Fibroblast of skin of right biceps (primary cell): ENCODE results near the gene STX17.
"Not testable (repeated sequence)": the region's sequence is repeated elsewhere in the genome, so short reads cannot be mapped to it uniquely, and the experiment has no call there.

Experiments used
- DNase-seq: peaks from one replicate; pipeline ENCODE4 v3.0.0-alpha.2; 2013

STX17 gene

DNA sequence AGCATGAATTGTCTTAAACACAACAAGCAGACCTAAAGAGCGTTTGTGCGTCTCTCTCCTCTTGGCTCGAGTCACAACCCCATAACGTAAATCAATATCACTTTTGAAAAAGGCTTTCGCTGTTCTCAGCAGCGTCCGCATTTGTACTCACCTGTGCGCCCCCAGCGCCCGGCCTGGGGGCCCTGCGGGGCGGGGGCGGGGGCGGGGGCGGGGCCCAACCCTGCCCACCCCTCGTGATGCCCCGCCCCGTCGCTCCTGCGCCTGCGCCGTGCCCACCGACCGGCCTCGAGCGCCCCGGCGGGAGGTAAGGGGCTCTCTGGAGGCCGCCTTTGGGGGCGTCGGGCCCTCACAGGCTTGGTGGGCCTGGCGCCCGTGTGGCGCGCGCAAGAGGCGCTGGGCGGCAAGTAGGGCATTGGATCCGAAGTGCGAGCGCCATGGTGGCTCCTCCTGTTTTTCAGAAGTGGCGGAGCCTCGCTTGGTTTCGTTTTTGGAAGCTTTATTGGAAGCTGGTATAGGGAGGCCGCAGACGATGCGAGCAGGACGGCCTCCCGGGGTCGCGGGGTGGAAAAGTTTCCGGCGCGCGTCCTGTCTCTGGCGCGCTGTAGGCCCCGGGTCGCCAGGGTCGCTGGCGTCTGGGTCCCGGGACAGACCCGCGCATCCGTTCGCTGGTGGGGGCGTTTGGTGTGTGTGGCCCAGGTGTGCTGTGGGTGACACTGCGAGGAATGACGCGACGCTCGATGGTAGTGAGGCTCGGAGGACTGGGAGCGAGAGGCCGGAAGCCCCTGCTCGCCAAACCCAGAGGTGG, at the start of gene STX17:
TSS of gene STX17 (plus strand) at position 252 of the 805 bp plus-strand sequence. CDS start 8,586 bp downstream, outside the sequence.
- peak; percentile 76 for DNase-seq

DNA sequence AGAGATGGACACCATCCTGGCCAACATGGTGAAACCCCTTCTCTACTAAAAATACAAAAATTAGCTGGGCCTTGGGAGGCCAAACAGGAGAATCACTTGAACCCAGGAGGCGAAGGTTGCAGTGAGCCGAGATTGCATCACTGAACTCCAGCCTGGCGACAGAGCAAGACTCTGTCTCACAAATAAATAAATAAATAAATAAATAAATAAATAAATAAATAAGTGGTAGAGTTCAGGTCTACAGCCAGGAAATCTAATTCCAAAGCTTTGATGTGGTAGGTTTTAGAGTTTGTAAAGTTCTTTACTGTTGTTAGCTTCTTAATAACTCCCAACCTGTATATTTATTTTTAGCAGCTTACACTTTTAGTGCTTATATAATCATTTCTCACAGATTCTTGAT, 48.9 kb upstream of the STX17 start:
- not testable (repeated sequence) for DNase-seq

DNA sequence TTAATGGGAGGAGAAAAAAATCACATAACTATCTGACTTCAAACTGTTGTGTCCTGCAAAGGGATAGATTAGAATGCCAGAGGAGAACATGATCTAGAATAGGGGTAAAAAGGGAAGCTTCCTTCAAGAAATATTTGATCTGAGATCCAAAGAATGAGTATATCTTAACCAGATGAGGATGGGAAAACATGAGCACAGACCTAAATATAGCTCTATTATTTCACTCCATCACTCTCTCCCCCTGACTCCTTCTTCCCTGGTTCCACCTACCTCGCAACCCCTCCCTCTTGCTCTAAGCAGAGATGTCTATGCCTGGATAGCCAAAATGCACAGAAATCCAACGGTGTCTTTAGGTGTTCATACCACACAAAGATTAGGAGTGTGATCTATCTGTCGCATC, 48.4 kb upstream of the STX17 start:
- no peak for DNase-seq

DNA sequence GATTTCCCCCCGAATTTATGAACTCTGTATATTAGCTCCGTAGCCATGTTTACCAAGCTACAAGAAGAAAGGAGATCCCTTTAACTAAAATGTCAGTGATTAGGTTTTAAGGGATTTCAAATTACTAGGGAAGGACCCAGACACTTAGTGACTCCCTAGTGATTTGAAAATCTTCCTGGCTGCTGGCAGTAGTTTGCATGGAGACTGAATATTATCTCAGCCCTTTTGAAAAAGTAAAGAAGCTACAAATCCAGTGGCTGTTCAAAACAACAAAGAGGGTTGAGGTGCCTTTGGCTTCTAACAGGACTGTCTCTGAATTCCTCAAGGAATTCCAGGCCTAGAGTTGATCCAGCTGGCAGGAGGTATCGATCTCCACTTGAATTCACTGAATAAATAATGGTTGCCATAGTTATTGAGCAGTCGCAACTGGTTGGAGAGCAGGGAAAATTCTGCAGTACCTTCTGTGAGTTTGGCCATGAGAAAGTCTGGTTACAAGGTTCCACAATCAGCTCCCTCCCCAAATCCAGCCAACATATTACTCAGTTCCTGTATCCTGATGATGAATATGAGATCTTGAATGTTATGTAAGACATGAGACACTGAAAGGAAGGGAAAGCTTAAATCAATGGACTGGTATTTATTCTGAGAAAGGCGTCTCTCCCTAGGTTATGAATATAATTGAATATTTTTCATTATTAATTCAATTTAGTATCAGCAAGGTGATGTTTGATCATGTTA, 47.0 kb upstream of the STX17 start:
- DNase-seq, result peak; percentile 26

DNA sequence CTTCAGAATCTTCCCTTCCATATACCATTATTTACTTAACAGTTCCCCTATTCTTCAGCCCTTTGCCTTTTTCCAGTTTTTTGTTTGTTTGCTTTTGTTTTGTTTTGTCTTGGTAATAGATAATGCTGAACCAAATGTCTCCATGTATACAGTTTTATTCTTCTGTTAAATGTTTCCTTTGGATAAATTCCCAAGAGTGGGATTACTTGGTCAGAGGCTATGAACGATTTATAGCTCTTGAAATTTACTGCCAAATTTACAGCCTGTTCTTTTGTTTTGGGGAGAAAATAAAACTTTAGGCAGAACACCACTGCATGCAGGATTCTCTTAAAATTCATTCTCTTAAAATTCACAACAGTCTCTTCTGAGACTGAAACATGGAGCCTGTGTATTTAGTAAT, 46.2 kb upstream of the STX17 start:
- no peak for DNase-seq

DNA sequence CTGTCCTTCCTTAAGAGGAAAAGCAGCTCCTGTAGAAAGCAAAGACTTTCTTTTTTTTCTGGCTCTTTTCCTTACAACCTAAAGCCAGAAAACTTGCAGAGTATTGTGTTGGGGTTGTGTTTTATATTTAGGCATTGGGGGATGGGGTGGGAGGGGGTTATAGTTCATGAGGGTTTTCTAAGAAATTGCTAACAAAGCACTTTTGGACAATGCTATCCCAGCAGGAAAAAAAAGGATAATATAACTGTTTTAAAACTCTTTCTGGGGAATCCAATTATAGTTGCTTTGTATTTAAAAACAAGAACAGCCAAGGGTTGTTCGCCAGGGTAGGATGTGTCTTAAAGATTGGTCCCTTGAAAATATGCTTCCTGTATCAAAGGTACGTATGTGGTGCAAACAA, 42.5 kb upstream of the STX17 start:
- DNase-seq, result no peak

DNA sequence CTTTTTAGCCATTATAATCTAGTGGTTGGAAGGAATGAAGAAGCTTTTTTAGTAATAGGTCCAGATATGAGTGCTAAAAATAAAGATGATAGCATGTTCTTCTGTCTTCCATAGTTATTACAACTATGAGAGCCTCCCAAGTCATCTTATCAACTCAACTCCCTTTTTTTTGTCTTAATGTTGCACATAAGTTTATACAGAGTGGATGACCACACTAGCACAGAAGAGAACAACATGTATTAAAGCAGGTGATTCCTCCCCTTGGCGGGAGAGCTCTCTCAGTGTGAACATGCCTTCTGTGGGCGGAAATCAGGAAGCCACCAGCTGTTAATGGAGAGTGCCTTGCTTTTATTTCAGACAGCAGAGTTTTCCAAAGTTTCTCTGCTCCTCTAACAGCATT, 40.1 kb upstream of the STX17 start:
- no peak for DNase-seq

DNA sequence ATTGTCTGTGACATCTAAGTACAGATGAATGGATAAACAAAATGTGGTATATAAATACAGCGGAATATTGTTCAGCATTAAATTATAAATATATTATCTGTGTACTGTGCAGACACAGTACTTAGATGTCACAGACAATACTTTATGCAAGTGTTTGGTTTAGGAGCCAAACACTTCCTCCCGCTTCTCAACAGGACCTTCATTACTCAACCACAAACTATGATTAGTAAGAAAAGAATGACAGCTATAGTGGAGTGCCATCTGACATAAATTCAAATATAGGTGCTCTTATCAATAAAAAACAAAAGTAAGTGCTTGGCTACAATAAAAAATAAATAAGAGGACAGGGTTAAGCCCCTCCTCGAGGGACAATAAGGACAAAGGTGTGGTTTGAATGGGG, 38.9 kb upstream of the STX17 start:
- DNase-seq, result peak; percentile 37

DNA sequence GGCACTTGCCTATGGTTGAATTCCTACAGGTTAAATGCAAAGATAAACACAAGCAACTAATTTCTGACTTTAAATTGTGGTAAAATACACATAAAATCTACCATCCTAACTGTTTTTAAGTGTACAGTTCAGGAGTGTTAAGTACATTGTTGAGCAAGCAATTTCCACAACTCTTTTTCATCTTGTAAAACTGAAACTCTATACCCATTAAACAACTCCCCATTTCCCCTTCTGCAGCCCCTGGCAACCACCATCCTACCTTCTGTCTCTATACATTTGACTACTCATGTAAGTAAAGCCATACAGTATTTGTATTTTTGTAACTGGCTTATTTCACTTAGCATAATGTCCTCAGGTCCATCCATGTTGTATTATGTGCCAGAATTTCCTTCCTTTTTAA, 38.5 kb upstream of the STX17 start:
- DNase-seq, result no peak

DNA sequence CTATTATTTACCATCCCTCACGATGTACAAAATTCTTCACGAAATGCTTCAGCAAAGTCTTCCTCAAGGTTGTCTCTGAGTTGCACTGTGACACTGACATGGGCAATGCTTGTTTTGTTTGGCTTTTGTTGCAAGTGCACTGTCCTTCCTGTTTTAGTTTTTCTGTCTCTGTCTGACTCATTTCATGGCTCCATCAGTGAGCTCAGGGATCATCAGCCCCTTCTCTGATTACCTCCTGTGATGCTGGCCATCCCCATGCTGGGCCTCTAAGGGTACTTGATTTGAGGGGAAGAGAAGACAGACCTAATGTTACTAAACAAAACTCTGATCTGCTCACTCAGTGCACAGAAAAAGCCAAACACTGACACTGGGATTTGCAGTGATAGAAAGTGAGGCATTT, 37.6 kb upstream of the STX17 start:
- peak; percentile 45 for DNase-seq

DNA sequence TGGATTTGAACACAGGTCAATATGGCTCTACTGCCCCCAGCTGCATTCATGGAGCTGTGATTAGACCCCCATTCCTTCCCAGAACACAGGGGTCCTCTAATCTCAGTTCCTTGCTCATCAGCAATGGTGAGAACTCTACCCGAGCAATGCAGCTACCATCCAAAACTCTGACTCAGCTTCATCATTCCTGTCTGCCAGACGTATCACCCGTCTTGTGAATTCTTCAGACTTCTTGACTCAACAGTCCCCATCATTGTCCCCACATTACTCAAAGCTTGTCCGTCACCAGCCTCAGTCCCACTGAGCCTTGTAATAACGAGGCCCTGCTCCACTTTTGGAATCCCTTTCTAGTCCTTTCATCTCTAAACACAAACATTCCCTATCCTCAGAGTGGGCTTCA, 36.3 kb upstream of the STX17 start:
- DNase-seq, result peak; percentile 79

DNA sequence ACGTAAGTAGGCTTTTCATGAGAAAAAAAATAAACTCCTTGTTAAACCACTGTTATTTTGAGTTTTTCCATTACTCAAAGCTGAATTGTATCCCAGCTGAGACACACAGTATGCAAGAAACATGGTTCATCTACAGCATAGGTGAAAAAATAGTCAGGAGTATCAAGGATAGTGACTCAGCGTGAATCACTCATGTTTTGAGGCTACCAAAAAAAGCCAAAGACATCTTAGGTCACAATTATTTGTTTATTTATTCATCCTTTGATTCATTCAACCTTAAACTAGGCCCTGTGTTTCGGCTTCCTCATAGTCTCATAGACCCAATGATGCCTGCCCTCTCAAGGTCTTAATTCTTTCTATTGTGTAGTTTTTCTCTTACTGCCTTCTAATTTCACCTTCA, 32.9 kb upstream of the STX17 start:
- DNase-seq, result peak; percentile 78

DNA sequence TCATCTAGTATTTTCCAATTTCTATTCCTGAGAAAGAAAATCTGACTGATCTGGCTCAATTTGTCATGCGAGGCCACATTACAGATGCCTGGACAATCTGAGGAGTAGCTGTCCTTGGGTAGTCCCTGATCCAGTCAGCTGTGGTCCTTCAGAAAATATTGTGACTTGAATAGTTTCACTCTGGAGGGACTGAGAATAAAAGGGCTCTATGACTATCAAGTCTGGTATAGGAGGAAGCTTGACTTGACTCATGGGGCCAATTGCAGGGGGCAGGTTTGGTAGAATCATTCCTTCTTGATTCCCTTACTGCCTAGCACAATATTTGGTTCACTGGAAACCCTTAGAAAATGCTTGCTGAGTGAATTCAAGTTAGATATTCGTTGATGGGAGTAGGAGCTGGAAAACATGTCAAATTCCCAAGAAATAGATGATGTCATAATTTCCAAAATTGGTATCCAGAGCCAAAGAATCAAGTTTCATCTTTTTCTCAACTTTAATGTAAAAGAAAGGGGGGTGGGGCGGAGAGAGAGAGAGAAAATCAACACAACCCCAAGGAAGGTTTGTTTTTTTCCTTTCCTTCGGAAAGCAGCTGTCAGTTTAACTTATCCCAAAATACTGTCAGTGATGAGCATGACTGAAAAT, 32.4 kb upstream of the STX17 start:
- peak; percentile 25 for DNase-seq

DNA sequence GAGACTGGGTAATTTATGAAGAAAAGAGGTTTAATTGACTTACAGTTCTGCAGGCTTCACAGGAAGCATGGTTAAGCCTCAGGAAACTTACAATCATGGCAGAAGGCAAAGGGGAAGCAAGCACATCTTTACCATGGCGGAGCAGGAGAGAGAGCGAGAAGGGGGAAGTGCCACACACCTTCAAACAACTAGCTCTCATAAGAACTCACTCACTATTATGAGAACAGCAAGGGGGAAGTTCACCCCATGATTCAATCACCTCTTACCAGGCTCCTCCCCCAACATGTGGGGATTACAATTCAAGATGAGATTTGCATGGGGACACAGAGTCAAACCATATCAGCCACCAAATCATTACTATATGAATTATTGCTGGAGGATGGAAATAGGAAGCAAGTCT, 30.3 kb upstream of the STX17 start:
- DNase-seq, result no peak

DNA sequence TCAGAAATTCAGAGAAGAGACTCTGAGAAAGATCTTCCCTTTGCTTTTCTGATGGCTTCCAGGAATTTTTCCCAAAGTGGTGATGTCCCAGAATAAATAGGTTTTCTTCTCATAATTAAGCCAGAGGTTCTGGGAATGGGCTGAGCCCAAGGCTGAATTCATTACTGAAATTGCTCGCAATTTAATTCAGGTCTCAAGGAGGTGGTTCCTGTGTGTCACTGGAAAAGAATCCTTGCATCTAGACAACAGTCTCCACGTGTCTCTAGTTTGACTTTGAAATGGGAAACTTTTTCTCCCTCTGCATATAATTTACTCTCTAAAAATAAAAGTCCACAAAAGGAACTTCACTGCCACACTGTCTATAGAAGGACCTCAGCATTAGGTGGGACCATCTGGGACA, 27.8 kb upstream of the STX17 start:
- peak; percentile 61 for DNase-seq

DNA sequence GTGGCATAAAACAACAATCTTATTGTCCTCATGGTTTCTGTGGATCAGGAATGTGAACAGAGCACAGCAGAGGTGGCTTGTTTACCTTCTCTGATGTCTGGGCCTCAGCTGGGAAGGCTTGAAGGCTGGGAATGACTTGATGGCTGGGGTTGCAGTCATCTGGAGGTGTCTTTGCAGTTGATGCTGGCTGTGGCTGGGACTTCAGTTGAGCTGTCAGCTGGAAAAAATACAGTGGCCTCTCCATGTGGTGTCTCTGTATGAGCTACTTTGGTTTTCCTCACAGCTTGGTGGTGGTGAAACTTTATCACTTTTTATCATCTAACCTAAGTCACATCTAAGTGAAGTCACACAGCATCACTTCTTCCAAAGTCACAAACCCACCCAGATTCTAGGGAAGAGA, 24.7 kb upstream of the STX17 start:
- no peak for DNase-seq

DNA sequence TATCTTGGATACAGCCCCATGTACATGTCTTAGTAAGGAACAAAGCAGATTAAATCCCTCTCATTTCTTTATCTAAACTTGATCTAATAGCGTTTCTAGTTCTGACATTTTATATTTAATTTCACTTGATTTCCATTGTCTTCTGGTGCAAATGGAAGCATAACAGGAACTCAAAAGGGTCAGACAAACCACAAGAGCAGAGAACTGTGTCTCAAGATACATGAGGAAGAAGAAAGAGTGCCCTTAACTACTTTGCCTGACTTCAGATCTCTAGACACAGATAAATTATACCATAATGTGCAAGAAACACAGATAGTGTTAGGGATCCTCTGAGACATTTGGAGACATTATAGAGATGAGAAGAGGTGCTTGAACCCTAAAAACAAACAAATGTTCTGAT, 20.7 kb upstream of the STX17 start:
- no peak for DNase-seq

DNA sequence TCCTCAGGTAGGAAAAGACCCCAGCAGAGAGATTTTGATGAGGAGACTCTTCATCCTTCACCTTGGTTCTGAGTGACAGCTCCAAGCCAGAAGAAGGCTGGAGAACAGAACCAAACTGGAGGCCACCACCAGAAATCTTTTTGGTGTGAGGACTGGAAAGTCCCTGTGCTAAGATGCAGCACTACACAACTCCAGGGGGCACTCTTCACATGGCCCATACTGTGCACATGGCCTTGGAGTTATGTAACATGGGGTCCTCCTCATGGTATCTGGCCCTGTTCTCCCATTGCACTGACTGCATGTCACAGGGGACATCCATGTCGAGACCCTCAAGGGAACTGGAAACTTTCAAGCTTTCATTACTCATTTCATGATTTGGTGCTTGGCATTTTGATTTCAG, 17.3 kb upstream of the STX17 start:
- no peak for DNase-seq

DNA sequence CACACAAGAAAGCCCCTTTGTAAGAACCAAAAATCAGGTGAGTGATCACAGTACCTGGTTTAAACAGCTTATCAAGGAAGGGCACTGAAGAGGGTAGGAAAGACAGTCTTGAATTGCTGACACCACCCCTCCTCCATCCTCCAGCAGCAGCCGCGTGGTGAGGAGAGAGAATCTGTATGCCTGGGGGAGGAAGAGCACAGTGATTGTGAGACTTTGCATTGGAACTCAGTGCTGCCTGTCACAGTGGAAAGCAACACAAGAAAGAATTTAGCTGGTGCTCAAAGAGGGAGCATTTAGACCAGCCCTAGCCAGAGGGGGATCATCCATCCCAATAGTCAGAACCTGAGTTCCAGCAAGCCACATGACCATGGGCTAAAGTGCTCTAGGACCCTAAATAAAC, 11.6 kb upstream of the STX17 start:
- DNase-seq, result no peak

DNA sequence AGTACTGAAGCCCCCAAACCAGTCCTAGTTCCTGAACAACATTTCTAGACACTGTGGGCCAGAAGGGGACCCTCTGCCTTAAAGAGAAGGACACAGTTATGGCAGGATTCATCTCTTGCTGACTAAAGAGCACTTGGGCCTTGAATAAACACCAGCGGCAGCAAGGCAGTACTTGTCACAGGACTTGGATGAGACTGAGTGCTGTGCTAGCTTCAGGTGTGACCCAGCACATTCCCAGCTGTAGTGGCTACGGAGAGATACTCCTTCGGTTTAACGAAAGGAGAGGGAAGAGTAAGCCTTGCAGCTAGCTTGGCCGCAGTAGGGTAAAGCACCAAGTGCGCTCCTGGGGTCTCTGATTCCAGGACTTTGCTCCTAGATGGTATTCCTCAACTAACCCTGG, 10.9 kb upstream of the STX17 start:
- DNase-seq, result no peak

DNA sequence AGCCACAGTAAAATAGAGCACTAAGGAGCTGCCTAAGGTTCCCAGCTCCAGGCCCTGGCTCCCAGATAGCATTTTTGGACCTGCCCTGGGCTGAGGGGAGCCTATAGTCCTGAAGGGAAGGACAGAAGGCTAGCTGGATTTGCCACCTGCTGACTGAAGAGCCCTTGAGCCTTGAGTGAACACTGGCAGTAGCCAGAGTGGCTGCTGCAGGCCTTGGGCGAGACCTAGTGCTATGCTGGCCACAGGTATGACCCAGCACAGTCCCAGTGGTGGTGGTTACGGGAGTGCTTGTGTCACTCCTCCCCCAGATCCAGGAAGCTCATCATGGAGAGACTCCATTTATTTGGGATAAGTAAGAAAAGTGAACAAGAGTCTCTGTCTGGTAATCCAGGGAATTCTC, 10.3 kb upstream of the STX17 start:
- DNase-seq, result no peak

DNA sequence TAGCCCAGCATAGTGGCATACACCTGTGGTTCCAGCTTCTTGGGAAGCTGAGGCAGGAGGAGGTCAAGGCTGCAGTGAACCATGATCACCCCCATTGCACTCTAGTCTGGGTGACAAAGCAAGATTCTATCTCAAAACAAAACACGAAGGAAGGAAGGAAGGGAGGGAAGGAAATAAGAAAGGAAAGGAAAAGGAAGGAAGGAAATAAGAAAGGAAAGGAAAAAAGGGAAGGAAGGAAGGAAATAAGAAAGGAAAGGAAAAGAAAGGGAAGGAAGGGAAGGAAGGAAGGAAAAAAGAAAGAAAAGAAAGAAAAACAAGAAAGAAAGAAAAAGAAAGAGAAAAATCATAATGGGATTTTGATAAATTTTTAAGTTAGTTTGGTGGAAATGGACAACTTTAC, 3.1 kb upstream of the STX17 start:
- no peak for DNase-seq

DNA sequence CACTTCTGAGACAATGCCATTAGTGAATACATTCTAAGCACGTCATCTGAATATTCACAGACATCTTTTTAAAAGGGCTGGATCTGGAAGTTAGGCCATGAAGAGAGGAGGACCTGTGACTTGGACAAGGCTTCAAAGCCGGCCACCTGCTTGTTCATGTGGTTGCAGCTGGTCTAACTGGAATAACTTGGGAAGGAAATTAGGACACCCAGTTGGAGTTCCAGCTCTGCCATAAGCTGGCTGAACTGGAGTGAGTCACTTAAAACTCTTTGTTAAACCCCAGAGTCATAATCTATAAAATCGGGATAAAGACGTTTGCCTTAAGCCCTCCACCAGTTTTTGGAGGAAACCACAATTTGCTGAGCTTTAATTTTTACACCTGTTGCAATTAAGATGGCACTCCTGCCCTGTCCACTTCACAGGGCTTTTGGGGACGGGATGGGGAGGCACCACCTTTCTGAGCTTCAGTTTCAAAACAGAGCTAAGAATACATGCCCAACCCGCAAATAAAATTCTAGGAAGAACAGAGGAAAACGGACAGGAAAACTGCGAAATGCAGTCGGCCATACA, 536 bp upstream of the STX17 start:
- no peak for DNase-seq

DNA sequence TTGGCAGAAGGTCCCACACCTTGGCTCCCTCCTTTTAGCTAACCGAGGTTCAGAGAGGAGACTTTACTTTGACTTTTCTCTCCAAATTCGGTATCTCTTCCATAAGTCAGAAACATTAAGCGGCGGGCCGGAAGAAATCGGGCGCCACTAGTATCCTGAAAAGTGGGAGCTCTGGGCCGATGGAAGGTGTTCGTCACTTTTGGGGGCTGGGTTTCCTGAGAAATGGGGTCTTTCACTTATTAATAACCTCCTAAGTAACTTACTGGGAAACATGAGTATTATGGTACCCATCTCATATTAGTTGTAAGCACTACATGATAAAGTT, 716 bp downstream of the STX17 start:
- no peak for DNase-seq
